Spleen (tissue), 7 donors: ENCODE measurements around the gene PCTP.

Source experiments
- POLR2A ChIP-seq, 3 donors: fragments of 450-650 bp; IDR thresholded peaks; one replicate each; pipeline ENCODE4 v1.5.1; 2017; ENCODE audit warnings: antibody characterized with exemption in 3 of 3, mild to moderate bottlenecking in 1 of 3
- TF ChIP-seq, protein P1 (sequence below), 11 experiments: fragments of 200-600 bp in 7 of 11; fragments of 450-650 bp in 4 of 11; sonication (generic) in 4 of 11; IDR thresholded peaks in 8 of 11; conservative IDR thresholded peaks in 3 of 11; 1 replicate in 7 of 11; 2 replicates in 4 of 11; pipeline versions ENCODE4 v1.4.0 to v1.8.0; 2016 to 2021; ENCODE audit warnings: antibody characterized with exemption in 11 of 11, inconsistent platforms in 4 of 11, mild to moderate bottlenecking in 1 of 11
- donor health status: DM: no; HTN: no; CAD: no; lungs with moderate emphysema.
- donor health status: DM: no; HTN: no; CAD: no.
- donor health status: DM: no; HTN: no; CAD: no.

DNA sequence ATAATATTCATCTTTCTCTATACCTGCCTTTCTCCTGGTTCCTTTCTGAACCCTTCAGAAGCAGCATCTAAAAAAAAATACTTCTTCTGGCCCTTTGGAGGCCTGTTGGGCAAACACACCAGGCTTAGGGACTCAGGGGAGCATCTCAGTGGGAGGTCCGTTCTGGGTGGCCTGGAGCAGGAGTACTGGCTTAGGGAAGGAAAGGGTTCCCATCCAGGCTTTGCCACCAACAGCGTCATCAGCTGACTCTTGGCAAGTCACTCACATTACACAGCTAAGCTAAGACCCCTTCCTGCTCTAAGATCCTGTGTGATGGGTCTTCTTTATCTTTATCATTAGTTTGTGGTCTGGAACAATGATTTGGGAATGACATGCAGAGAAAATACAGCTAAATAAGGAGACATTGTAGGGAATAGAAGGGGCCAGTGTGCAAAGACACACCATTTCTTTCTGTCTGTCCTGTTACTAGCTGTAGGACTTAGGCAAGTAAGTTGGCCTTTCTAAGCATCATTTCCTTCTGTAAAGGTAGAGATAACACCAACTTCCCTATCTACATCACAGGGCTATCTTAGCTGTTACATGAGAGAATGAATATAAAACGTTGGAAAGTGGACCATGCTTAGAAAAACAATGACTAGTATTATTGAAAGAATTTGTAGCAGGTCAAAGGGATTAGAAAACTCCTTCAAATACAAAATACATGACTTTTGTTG lies 9.9 kb downstream of the PCTP start:
- TF ChIP-seq, protein P1, sequence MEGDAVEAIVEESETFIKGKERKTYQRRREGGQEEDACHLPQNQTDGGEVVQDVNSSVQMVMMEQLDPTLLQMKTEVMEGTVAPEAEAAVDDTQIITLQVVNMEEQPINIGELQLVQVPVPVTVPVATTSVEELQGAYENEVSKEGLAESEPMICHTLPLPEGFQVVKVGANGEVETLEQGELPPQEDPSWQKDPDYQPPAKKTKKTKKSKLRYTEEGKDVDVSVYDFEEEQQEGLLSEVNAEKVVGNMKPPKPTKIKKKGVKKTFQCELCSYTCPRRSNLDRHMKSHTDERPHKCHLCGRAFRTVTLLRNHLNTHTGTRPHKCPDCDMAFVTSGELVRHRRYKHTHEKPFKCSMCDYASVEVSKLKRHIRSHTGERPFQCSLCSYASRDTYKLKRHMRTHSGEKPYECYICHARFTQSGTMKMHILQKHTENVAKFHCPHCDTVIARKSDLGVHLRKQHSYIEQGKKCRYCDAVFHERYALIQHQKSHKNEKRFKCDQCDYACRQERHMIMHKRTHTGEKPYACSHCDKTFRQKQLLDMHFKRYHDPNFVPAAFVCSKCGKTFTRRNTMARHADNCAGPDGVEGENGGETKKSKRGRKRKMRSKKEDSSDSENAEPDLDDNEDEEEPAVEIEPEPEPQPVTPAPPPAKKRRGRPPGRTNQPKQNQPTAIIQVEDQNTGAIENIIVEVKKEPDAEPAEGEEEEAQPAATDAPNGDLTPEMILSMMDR (IDR thresholded peaks at IDR 0.05 in 8 of 11, conservative IDR thresholded peaks at IDR 0.05 in 3 of 11) = no peak
- no peak for TF ChIP-seq POLR2A (IDR thresholded peaks at IDR 0.05)
